Neural cell (in vitro differentiated cells): ENCODE measurements around the gene INPP4B. TPM values are rescaled to one million over a fixed set of nuclear protein-coding genes. Genes with fewer than 3 reads are reported as not detected.

ENCODE experiments used
- H2AFZ ChIP-seq: fragments of 200-600, 300-800 bp; sonication (generic), shearing (Covaris generic); 2 replicates; pipeline ENCODE4 v1.6.0; 2014; ENCODE audit warnings: low read depth, mild to moderate bottlenecking, antibody characterized with exemption, low read length, moderate library complexity
- H3F3A ChIP-seq: fragments of 200-600 bp; shearing (Covaris generic); 2 replicates; pipeline ENCODE4 v1.6.1; 2016; ENCODE audit warnings: mild to moderate bottlenecking, moderate library complexity, mixed read lengths, antibody characterized with exemption, low read length; ENCODE audit not compliant: insufficient read depth, poor library complexity, severe bottlenecking
- H3K27ac ChIP-seq: fragments of 200-600, 300-800 bp; sonication (generic), shearing (Covaris generic); 2 replicates; pipeline ENCODE4 v1.5.1; 2014; ENCODE audit warnings: mild to moderate bottlenecking, low read length, moderate library complexity
- H3K27me3 ChIP-seq: fragments of 300-800, 200-600 bp; sonication (generic), shearing (Covaris generic); 2 replicates; pipeline ENCODE4 v1.6.0; 2014; ENCODE audit warnings: mild to moderate bottlenecking, low read depth, low read length, moderate library complexity; ENCODE audit not compliant: insufficient read depth
- H3K36me3 ChIP-seq: fragments of 300-800, 200-600 bp; sonication (generic), shearing (Covaris generic); 2 replicates; pipeline ENCODE4 v1.5.1; 2014; ENCODE audit warnings: mild to moderate bottlenecking, antibody characterized with exemption, low read length, moderate library complexity; ENCODE audit not compliant: insufficient read depth
- H3K4me2 ChIP-seq: fragments of 300-800, 200-600 bp; sonication (generic), shearing (Covaris generic); 2 replicates; pipeline ENCODE4 v1.6.0; 2014; ENCODE audit warnings: mild to moderate bottlenecking, low read length
- H3K4me3 ChIP-seq: fragments of 300-800, 200-600 bp; sonication (generic), shearing (Covaris generic); 2 replicates; pipeline ENCODE4 v1.5.1; 2014; ENCODE audit warnings: mild to moderate bottlenecking, low read length, moderate library complexity
- H3K79me2 ChIP-seq: fragments of 200-600 bp; shearing (Covaris generic); replicated peaks from 2 replicates; pipeline ENCODE4 v1.6.0; 2014; ENCODE audit warnings: mild to moderate bottlenecking, low read length, moderate library complexity; ENCODE audit not compliant: insufficient read depth
- H3K9ac ChIP-seq: fragments of 300-800, 200-600 bp; sonication (generic), shearing (Covaris generic); 2 replicates; pipeline ENCODE4 v1.6.1; 2016; ENCODE audit warnings: mild to moderate bottlenecking, low read length, mixed read lengths
- H3K9me2 ChIP-seq: fragments of 200-600 bp; shearing (Covaris generic); 2 replicates; pipeline ENCODE4 v1.6.1; 2016; ENCODE audit warnings: mild to moderate bottlenecking, low read length, mixed read lengths; ENCODE audit not compliant: insufficient read depth
- H3K9me3 ChIP-seq: fragments of 200-600, 300-800 bp; sonication (generic), shearing (Covaris generic); 2 replicates; pipeline ENCODE4 v1.6.1; 2016; ENCODE audit warnings: mild to moderate bottlenecking, mixed run types, low read length, moderate library complexity, mixed read lengths
- H4K20me1 ChIP-seq: fragments of 200-600 bp; shearing (Covaris generic); 2 replicates; pipeline ENCODE4 v1.6.1; 2016; ENCODE audit warnings: mild to moderate bottlenecking, mixed run types; ENCODE audit not compliant: insufficient read depth
- EP300 ChIP-seq: fragments of 450-650 bp; conservative IDR thresholded peaks from 2 replicates; pipeline ENCODE4 v1.6.1; 2014; ENCODE audit warnings: antibody characterized with exemption, mild to moderate bottlenecking, moderate library complexity; ENCODE audit not compliant: poor library complexity, severe bottlenecking
- EZH2 ChIP-seq: fragments of 200-600, 300-800 bp; shearing (Covaris generic), sonication (generic); IDR thresholded peaks from 2 replicates; pipeline ENCODE4 v1.6.1; 2014; ENCODE audit warnings: antibody characterized with exemption, low read length, borderline replicate concordance, mild to moderate bottlenecking; ENCODE audit not compliant: insufficient read depth, poor library complexity, severe bottlenecking
- MXI1 ChIP-seq: fragments of 450-650 bp; conservative IDR thresholded peaks from 2 replicates; pipeline ENCODE4 v1.6.1; 2014; ENCODE audit warnings: antibody characterized with exemption, mild to moderate bottlenecking; ENCODE audit not compliant: poor library complexity, severe bottlenecking
- POLR2AphosphoS5 ChIP-seq: IDR thresholded peaks from 2 replicates; pipeline ENCODE4 v1.6.1; 2012
- RAD21 ChIP-seq: fragments of 450-650 bp; conservative IDR thresholded peaks from 2 replicates; pipeline ENCODE4 v1.6.1; 2014; ENCODE audit warnings: antibody characterized with exemption, mild to moderate bottlenecking, moderate library complexity
- SMC3 ChIP-seq: fragments of 450-650 bp; conservative IDR thresholded peaks from 2 replicates; pipeline ENCODE4 v1.6.1; 2014; ENCODE audit warnings: antibody characterized with exemption, mild to moderate bottlenecking, moderate library complexity; ENCODE audit not compliant: poor library complexity
- TAF1 ChIP-seq: IDR thresholded peaks from 2 replicates; pipeline ENCODE4 v1.6.1; 2012; ENCODE audit warnings: low read depth
- polyA plus RNA-seq: library from polyadenylated mRNA; depleted of rRNA; stranded (reverse); fragments of >200 nt; gene quantifications from 2 replicates; pipeline ENCODE4 v1.2.3, GENCODE V29; 2014
- TF ChIP-seq, protein P1 (sequence below): IDR thresholded peaks from 2 replicates; pipeline ENCODE4 v1.6.1; 2012; ENCODE audit warnings: borderline replicate concordance
- TF ChIP-seq, protein P2 (sequence below): fragments of 450-650 bp; IDR thresholded peaks from 2 replicates; pipeline ENCODE4 v1.5.1; 2014; ENCODE audit warnings: antibody characterized with exemption, mild to moderate bottlenecking, moderate library complexity; ENCODE audit not compliant: poor library complexity, severe bottlenecking

INPP4B gene
- polyA plus RNA-seq, 1 donor from 2014 or later = 0.30 TPM

DNA sequence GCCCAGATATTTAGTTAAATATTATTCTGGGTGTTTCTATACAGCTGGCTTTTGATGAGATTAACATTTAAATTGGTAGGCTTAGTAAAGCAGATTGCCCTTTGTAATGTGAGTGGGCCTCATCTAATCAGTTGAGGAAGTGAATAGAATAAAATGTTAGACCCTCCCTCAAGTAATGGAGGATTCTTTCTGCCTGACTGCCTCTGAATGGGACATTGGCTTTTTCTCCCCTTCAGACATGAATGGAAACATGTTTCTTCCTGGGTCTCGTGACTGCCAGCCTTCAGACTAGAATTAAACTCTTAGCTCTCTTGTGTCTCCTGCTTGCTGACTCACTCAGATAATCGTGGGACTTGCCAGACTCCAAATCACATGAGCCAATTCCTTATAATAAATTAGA, 266.7 kb downstream of the INPP4B start:
- Histone ChIP-seq H4K20me1 (no peaks in the 10 kb centered on the region), H3K79me2 (no peaks in the 10 kb centered on the region), H3K4me3 (no peak overlapping the region), H3K27me3 (no peaks in the 10 kb centered on the region), H3K9me2 (no peaks in the 10 kb centered on the region), H3K4me2 (no peak overlapping the region), H3K27ac (no peak overlapping the region), H3F3A (no peaks in the 10 kb centered on the region), H3K9me3 (no peaks in the 10 kb centered on the region), H3K9ac (no peak overlapping the region), H3K36me3 (no peaks in the 10 kb centered on the region), H2AFZ (no peak overlapping the region)
- TF ChIP-seq TAF1 = no peak
- TF ChIP-seq RAD21 = no peak
- no peak for TF ChIP-seq SMC3
- TF ChIP-seq EP300 = no peak
- TF ChIP-seq, protein P1, sequence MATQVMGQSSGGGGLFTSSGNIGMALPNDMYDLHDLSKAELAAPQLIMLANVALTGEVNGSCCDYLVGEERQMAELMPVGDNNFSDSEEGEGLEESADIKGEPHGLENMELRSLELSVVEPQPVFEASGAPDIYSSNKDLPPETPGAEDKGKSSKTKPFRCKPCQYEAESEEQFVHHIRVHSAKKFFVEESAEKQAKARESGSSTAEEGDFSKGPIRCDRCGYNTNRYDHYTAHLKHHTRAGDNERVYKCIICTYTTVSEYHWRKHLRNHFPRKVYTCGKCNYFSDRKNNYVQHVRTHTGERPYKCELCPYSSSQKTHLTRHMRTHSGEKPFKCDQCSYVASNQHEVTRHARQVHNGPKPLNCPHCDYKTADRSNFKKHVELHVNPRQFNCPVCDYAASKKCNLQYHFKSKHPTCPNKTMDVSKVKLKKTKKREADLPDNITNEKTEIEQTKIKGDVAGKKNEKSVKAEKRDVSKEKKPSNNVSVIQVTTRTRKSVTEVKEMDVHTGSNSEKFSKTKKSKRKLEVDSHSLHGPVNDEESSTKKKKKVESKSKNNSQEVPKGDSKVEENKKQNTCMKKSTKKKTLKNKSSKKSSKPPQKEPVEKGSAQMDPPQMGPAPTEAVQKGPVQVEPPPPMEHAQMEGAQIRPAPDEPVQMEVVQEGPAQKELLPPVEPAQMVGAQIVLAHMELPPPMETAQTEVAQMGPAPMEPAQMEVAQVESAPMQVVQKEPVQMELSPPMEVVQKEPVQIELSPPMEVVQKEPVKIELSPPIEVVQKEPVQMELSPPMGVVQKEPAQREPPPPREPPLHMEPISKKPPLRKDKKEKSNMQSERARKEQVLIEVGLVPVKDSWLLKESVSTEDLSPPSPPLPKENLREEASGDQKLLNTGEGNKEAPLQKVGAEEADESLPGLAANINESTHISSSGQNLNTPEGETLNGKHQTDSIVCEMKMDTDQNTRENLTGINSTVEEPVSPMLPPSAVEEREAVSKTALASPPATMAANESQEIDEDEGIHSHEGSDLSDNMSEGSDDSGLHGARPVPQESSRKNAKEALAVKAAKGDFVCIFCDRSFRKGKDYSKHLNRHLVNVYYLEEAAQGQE = no peak
- TF ChIP-seq POLR2AphosphoS5 = no peak
- TF ChIP-seq, protein P2, sequence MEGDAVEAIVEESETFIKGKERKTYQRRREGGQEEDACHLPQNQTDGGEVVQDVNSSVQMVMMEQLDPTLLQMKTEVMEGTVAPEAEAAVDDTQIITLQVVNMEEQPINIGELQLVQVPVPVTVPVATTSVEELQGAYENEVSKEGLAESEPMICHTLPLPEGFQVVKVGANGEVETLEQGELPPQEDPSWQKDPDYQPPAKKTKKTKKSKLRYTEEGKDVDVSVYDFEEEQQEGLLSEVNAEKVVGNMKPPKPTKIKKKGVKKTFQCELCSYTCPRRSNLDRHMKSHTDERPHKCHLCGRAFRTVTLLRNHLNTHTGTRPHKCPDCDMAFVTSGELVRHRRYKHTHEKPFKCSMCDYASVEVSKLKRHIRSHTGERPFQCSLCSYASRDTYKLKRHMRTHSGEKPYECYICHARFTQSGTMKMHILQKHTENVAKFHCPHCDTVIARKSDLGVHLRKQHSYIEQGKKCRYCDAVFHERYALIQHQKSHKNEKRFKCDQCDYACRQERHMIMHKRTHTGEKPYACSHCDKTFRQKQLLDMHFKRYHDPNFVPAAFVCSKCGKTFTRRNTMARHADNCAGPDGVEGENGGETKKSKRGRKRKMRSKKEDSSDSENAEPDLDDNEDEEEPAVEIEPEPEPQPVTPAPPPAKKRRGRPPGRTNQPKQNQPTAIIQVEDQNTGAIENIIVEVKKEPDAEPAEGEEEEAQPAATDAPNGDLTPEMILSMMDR = no peak
- no peak for TF ChIP-seq EZH2
- no peak for TF ChIP-seq MXI1

DNA sequence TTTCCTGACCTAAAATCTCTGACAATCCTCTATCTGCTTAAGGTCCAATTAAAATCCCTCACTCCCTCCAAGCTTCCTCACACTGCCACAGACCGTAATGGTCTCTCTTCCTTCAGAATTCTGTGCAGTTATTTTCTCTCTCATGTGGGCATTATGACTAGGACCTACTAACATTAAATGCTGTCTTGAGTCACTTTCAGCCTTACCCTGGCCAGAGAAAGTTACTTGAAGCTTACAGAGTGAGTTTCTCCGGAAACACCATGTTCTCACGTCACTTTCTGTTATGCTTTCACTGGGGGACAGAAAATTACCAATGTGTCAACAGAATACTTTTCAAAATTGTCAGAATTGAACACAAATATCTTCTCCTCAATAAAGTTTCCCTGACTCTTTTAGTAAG, 271.8 kb downstream of the INPP4B start:
- Histone ChIP-seq H2AFZ (no peak overlapping the region), H3K4me2 (no peak overlapping the region)
- TF ChIP-seq, protein P2 = no peak
- TF ChIP-seq POLR2AphosphoS5 = no peak
- no peak for TF ChIP-seq TAF1
- no peak for TF ChIP-seq EP300
- TF ChIP-seq MXI1 = no peak
- TF ChIP-seq RAD21 = no peak
- no peak for TF ChIP-seq EZH2
- TF ChIP-seq SMC3 = no peak
- TF ChIP-seq, protein P1 = no peak

More for the DNA sequence above, 271.8 kb downstream of the INPP4B start:
- H4K20me1 ChIP-seq = no peaks in the 10 kb centered on the region
- H3K9ac ChIP-seq = no peak overlapping the region
- H3F3A ChIP-seq = no peaks in the 10 kb centered on the region
- H3K79me2 ChIP-seq = no peaks in the 10 kb centered on the region
- no peak overlapping the region for H3K27ac ChIP-seq
- H3K36me3 ChIP-seq = no peaks in the 10 kb centered on the region
- H3K4me3 ChIP-seq = no peak overlapping the region
- H3K27me3 ChIP-seq = no peaks in the 10 kb centered on the region
- H3K9me3 ChIP-seq = no peaks in the 10 kb centered on the region
- no peaks in the 10 kb centered on the region for H3K9me2 ChIP-seq
